Gastrocnemius medialis (tissue), 4 donors: ENCODE data around the gene DGCR2.

Experiments used
- CTCF ChIP-seq, 5 experiments: fragments of 450-650 bp in 3 of 5; fragments of 200-600 bp in 2 of 5; sonication (generic) in 2 of 5; IDR thresholded peaks in 4 of 5; conservative IDR thresholded peaks in 1 of 5; 1 replicate in 4 of 5; 2 replicates in 1 of 5; pipeline ENCODE4 v1.5.1; 2016 to 2019; ENCODE audit warnings: antibody characterized with exemption in 5 of 5, mild to moderate bottlenecking in 3 of 5, moderate library complexity in 3 of 5
- POLR2A ChIP-seq, 2 donors: fragments of 450-650 bp; IDR thresholded peaks; one replicate each; pipeline ENCODE4 v1.6.1; 2017; ENCODE audit warnings: antibody characterized with exemption in 2 of 2, mild to moderate bottlenecking in 2 of 2, moderate library complexity in 2 of 2

- no peak for TF ChIP-seq CTCF (IDR thresholded peaks at IDR 0.05 in 4 of 5, conservative IDR thresholded peaks at IDR 0.05 in 1 of 5)
- no peak for TF ChIP-seq POLR2A (IDR thresholded peaks at IDR 0.05)
Measured at GRCh38 chr22:19096555-19096954, 25.7 kb downstream of the DGCR2 start.
